Measurements from ENCODE around the gene HOXA11. TPM values are rescaled to one million over a fixed set of nuclear protein-coding genes. Genes with fewer than 3 reads are reported as not detected.
A peak's percentile ranks its signal among the peaks of the same experiment; 100 is the strongest.

HOXA11 gene
- total RNA-seq, 2 experiments from 2014 or later: not detected

- H2AFZ ChIP-seq (ENCODE audit: low read length): no peak within 1 kb of the TSS
- no peaks in the 10 kb centered on the region for H3K9me3 ChIP-seq (ENCODE audit: low read length)
- intact Hi-C loops (cut with micrococcal nuclease; ENCODE audit: unreplicated experiment): no loop called here
- H3K4me1 ChIP-seq (ENCODE audit: insufficient read depth, low read length, poor library complexity, severe bottlenecking): peaks cover 35% of the 10 kb centered on the region
- no TSS peak for BruUV-seq (replicated peaks)
- ChIA-PET CTCF (ENCODE audit: unreplicated experiment) (interaction anchor here (0.6 kb wide), 1 partner anchor 14 kb away, joined by 3 read pairs; no protein-coding TSS in a partner anchor), POLR2A (interaction anchor here (0.8 kb wide), 1 partner anchor 299 kb away, joined by 4 read pairs; no protein-coding TSS in a partner anchor)
- H3K4me3 ChIP-seq (ENCODE audit: low read depth, low read length, poor library complexity, severe bottlenecking): peak within 1 kb of the TSS; percentile 75
- TF ChIP-seq EZH2phosphoT487 (IDR thresholded peaks at IDR 0.05; ENCODE audit: borderline replicate concordance, low read depth, low read length) (no peak), CTCF (conservative IDR thresholded peaks at IDR 0.05; ENCODE audit: low read length) (no peak)
- DNase-seq (ENCODE audit: low spot score): no peak
- H3K27ac ChIP-seq (ENCODE audit: low read depth, low read length, poor library complexity, severe bottlenecking): no peak within 1 kb of the TSS
- no peaks in the 10 kb centered on the region for H3K9me2 ChIP-seq (ENCODE audit: insufficient read depth, low read length)
- peak within 1 kb of the TSS; percentile 94 for H3K4me2 ChIP-seq (ENCODE audit: low read length)
- peaks cover 8% of the 10 kb centered on the region; the same call in 1 of the 2 replicates for H3K79me2 ChIP-seq (ENCODE audit: insufficient read depth, low read depth, low read length)
- H4K20me1 ChIP-seq (ENCODE audit: insufficient read depth, low read length): no peaks in the 10 kb centered on the region
- H3K36me3 ChIP-seq (ENCODE audit: insufficient read depth, low read length): peaks cover 11% of the 10 kb centered on the region
These were observed 37.6 kb downstream of the HOXA11 start, which contains the start of gene HOXA6 for GRCh38 chr7:27147199-27148030. Gene HOXA6 (minus strand): TSS chr7:27147774. CDS start chr7:27147749, 25 bp downstream.

- CTCF ChIA-PET (ENCODE audit: unreplicated experiment): interaction anchor here (0.6 kb wide), 1 partner anchor 15 kb away, joined by 3 read pairs; no protein-coding TSS in a partner anchor
These were observed 38.4 kb downstream of the HOXA11 start for GRCh38 chr7:27146491-27147198.

More at GRCh38 chr7:27146491-27147198, 38.4 kb downstream of the HOXA11 start:
- Histone ChIP-seq H3K79me2 (ENCODE audit: insufficient read depth, low read depth, low read length) (peaks cover 8% of the 10 kb centered on the region; the same call in 1 of the 2 replicates), H3K4me2 (ENCODE audit: low read length) (peak overlapping the region; percentile 94; the same call in 1 of the 2 replicates), H4K20me1 (ENCODE audit: insufficient read depth, low read length) (no peaks in the 10 kb centered on the region), H3K9me2 (ENCODE audit: insufficient read depth, low read length) (no peaks in the 10 kb centered on the region), H3K4me3 (ENCODE audit: low read depth, low read length, poor library complexity, severe bottlenecking) (no peak overlapping the region), H3K27ac (ENCODE audit: low read depth, low read length, poor library complexity, severe bottlenecking) (no peak overlapping the region), H2AFZ (ENCODE audit: low read length) (no peak overlapping the region), H3K9me3 (ENCODE audit: low read length) (no peaks in the 10 kb centered on the region), H3K4me1 (ENCODE audit: insufficient read depth, low read length, poor library complexity, severe bottlenecking) (peaks cover 29% of the 10 kb centered on the region), H3K36me3 (ENCODE audit: insufficient read depth, low read length) (peaks cover 11% of the 10 kb centered on the region)
- BruUV-seq (replicated peaks): no TSS peak
- POLR2A ChIA-PET: interaction anchor here (0.8 kb wide), 1 partner anchor 298 kb away, joined by 4 read pairs; no protein-coding TSS in a partner anchor
- intact Hi-C loops (cut with micrococcal nuclease; ENCODE audit: unreplicated experiment): no loop called here
- DNase-seq (ENCODE audit: low spot score): no peak
- TF ChIP-seq EZH2phosphoT487 (IDR thresholded peaks at IDR 0.05; ENCODE audit: borderline replicate concordance, low read depth, low read length) (no peak), CTCF (conservative IDR thresholded peaks at IDR 0.05; ENCODE audit: low read length) (no peak)

All from OCI-LY7 (cell line).